Loucy (cell line): Measurements from ENCODE around the gene SPEF1.

Source experiments
- H2AFZ ChIP-seq: fragments of 200-600 bp; sonication (generic); 2 replicates; pipeline ENCODE4 v1.6.0; 2016; ENCODE audit warnings: antibody characterized with exemption, mild to moderate bottlenecking, low read length, moderate library complexity
- H3F3A ChIP-seq: fragments of 200-600 bp; 2 replicates; pipeline ENCODE4 v1.6.0; 2016; ENCODE audit warnings: antibody characterized with exemption, low read depth, mild to moderate bottlenecking
- H3K27me3 ChIP-seq: fragments of 200-600 bp; sonication (generic); 2 replicates; pipeline ENCODE4 v1.6.1; 2014; ENCODE audit warnings: low read length, mild to moderate bottlenecking; ENCODE audit not compliant: insufficient read depth, poor library complexity, severe bottlenecking
- H3K36me3 ChIP-seq: fragments of 200-600 bp; sonication (generic); 2 replicates; pipeline ENCODE4 v1.6.1; 2016; ENCODE audit warnings: low read length; ENCODE audit not compliant: insufficient read depth
- H3K4me1 ChIP-seq: fragments of 200-600 bp; sonication (generic); 2 replicates; pipeline ENCODE4 v1.5.1; 2014; ENCODE audit warnings: low read length, mild to moderate bottlenecking; ENCODE audit not compliant: insufficient read depth, poor library complexity, severe bottlenecking
- H3K4me2 ChIP-seq: fragments of 200-600 bp; sonication (generic); 2 replicates; pipeline ENCODE4 v1.6.0; 2014; ENCODE audit warnings: antibody characterized with exemption, low read length, low read depth, mild to moderate bottlenecking; ENCODE audit not compliant: poor library complexity, severe bottlenecking
- H3K4me3 ChIP-seq: fragments of 200-600 bp; sonication (generic); 2 replicates; pipeline ENCODE4 v1.5.1; 2014; ENCODE audit warnings: low read length, mild to moderate bottlenecking, mixed read lengths; ENCODE audit not compliant: poor library complexity, severe bottlenecking
- H3K79me2 ChIP-seq: fragments of 200-600 bp; sonication (generic); 2 replicates; pipeline ENCODE4 v1.6.1; 2014; ENCODE audit warnings: low read length; ENCODE audit not compliant: insufficient read depth
- H3K9ac ChIP-seq: fragments of 200-600 bp; sonication (generic); 2 replicates; pipeline ENCODE4 v1.6.0; 2014; ENCODE audit warnings: mild to moderate bottlenecking, low read depth, low read length, moderate library complexity; ENCODE audit not compliant: poor library complexity, severe bottlenecking
- H3K9me2 ChIP-seq: fragments of 200-600 bp; sonication (generic); replicated peaks from 2 replicates; pipeline ENCODE4 v1.6.1; 2016; ENCODE audit warnings: low read depth, low read length, mixed read lengths
- H3K9me3 ChIP-seq: fragments of 200-600 bp; sonication (generic); 2 replicates; pipeline ENCODE4 v1.6.1; 2014; ENCODE audit warnings: mild to moderate bottlenecking, antibody characterized with exemption, low read length, low read depth; ENCODE audit not compliant: insufficient read depth
- H4K20me1 ChIP-seq: fragments of 200-600 bp; sonication (generic); 2 replicates; pipeline ENCODE4 v1.6.0; 2014; ENCODE audit warnings: antibody characterized with exemption, low read length, mild to moderate bottlenecking; ENCODE audit not compliant: insufficient read depth, poor library complexity, severe bottlenecking
- CTCF ChIP-seq: fragments of 200-600 bp; sonication (generic); conservative IDR thresholded peaks from 2 replicates; pipeline ENCODE4 v1.5.1; 2014; ENCODE audit warnings: mild to moderate bottlenecking, antibody characterized with exemption, low read length
- EZH2phosphoT487 ChIP-seq: fragments of 200-600 bp; IDR thresholded peaks from 2 replicates; pipeline ENCODE4 v1.6.1; 2018; ENCODE audit warnings: antibody characterized with exemption, mild to moderate bottlenecking, moderate library complexity, borderline replicate concordance

SPEF1 gene

DNA sequence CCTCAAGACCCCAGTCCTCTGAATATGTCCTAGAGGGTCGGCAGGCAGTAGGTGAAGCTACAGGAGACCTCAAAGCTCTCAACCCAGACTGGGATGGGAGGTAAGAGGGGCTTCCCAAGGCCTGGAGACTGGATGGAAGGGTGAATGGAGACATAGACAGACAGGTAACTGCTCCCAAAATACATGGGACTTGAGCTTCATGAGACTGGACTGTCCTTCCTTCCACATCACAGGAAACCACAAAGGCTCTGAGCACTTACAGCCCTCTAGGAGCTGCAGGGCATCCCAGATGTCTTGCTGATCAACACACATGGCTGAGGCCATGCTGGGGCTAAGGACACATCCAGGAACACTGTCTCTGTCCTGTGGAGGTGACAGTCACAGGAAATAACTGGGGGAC lies 37.2 kb downstream of the SPEF1 start:
- Histone ChIP-seq H3K4me1 (peaks cover 13% of the 10 kb centered on the region), H3K27me3 (no peaks in the 10 kb centered on the region), H3K9ac (no peak overlapping the region), H3F3A (no peaks in the 10 kb centered on the region), H3K4me2 (peak overlapping the region; percentile 54), H3K9me3 (no peaks in the 10 kb centered on the region), H3K9me2 (no peaks in the 10 kb centered on the region), H3K79me2 (no peaks in the 10 kb centered on the region), H4K20me1 (no peaks in the 10 kb centered on the region), H3K4me3 (peak overlapping the region; percentile 66), H3K36me3 (no peaks in the 10 kb centered on the region), H2AFZ (no peak overlapping the region)
- no peak for TF ChIP-seq EZH2phosphoT487

- Histone ChIP-seq H4K20me1 (no peaks in the 10 kb centered on the region), H3K4me1 (peaks cover 13% of the 10 kb centered on the region), H3K4me2 (no peak overlapping the region), H3K27me3 (no peaks in the 10 kb centered on the region), H3K4me3 (no peak overlapping the region), H3K9ac (no peak overlapping the region), H3K79me2 (no peaks in the 10 kb centered on the region), H3F3A (no peaks in the 10 kb centered on the region), H2AFZ (no peak overlapping the region), H3K9me2 (no peaks in the 10 kb centered on the region), H3K9me3 (no peaks in the 10 kb centered on the region), H3K36me3 (no peaks in the 10 kb centered on the region)
- TF ChIP-seq EZH2phosphoT487 = no peak
- no peak for TF ChIP-seq CTCF
These were observed 38.0 kb downstream of the SPEF1 start for GRCh38 chr20:3743251-3743650.

DNA sequence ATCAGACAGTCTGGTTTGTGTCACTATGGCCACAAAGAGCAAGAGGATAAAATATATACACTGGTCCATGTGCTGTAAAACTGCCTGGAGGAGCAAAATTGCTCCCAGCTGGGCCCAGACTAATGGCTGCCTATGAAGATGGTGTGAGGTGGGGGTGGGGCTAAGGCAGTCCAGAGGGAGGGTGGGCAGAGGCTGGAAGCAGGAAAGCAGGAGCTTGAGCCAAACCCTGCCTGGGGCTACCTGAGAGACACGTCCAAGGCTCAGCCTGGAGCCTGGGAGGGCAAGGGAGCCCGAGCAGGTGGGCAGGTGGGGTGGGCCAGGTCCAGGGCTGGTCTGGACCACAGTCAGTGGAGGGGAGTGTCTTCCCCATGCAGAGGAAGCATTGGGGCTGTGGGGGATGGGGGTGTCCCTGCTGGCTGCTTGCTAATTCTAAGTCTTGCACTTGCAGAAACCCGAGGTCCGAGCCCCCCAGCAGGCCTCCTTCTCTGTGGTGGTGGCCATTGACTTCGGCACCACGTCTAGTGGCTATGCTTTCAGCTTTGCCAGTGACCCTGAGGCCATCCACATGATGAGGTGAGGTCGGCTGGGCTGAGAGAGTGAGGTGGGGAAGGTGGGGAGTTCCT lies 39.3 kb downstream of the SPEF1 start:
- no peak overlapping the region for H3K4me2 ChIP-seq
- no peaks in the 10 kb centered on the region for H3F3A ChIP-seq
- H2AFZ ChIP-seq = no peak overlapping the region
- TF ChIP-seq CTCF (no peak), EZH2phosphoT487 (no peak)
- H3K27me3 ChIP-seq = no peaks in the 10 kb centered on the region
- no peaks in the 10 kb centered on the region for H3K36me3 ChIP-seq
- H3K79me2 ChIP-seq = no peaks in the 10 kb centered on the region
- H4K20me1 ChIP-seq = no peaks in the 10 kb centered on the region
- H3K4me3 ChIP-seq = no peak overlapping the region
- H3K9ac ChIP-seq = no peak overlapping the region
- no peaks in the 10 kb centered on the region for H3K9me3 ChIP-seq
- no peaks in the 10 kb centered on the region for H3K9me2 ChIP-seq
- peaks cover 13% of the 10 kb centered on the region for H3K4me1 ChIP-seq

DNA sequence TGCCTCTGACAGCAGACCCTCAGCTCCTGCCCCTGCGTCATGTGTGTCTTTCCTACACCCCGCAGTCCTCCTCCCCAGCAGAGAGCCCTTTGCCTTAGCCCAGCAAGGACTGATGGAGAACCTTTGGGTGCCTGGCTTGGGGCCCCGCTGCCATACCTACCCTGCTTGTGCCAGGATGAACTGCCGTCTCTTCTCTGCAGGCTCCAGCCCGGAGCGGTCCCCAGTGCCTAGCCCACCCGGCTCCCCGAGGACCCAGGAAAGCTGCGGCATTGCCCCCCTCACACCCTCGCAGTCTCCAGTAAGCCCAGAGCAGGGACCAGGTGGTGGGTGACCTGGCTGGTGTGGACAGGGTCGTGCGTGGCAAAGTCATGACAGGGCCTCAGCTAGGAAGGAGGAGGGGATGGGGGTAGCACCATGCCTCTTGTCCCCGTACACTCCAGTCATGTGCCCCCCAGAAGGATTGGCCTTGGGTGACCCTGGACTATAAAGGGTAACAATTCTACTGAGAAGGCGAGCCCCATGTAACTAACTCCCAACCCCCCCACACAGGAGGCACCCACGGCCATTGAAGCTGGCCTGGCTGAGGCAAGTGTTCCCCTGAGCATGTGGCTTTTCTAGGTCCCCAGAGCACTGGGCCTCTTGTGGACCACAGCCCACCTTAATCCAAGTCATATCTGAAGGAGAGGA lies 40.5 kb downstream of the SPEF1 start:
- no peaks in the 10 kb centered on the region for H3K9me2 ChIP-seq
- H3K9ac ChIP-seq = no peak overlapping the region
- no peaks in the 10 kb centered on the region for H4K20me1 ChIP-seq
- TF ChIP-seq CTCF = no peak
- no peak for TF ChIP-seq EZH2phosphoT487
- no peaks in the 10 kb centered on the region for H3K27me3 ChIP-seq
- H3F3A ChIP-seq = no peaks in the 10 kb centered on the region
- H3K79me2 ChIP-seq = no peaks in the 10 kb centered on the region
- H3K36me3 ChIP-seq = no peaks in the 10 kb centered on the region
- no peak overlapping the region for H3K4me2 ChIP-seq
- H3K9me3 ChIP-seq = no peaks in the 10 kb centered on the region
- H3K4me1 ChIP-seq = peaks cover 11% of the 10 kb centered on the region
- H2AFZ ChIP-seq = no peak overlapping the region
- no peak overlapping the region for H3K4me3 ChIP-seq
